Measurements from ENCODE around the gene BIN1. TPM values are rescaled to one million over a fixed set of nuclear protein-coding genes. Genes with fewer than 3 reads are reported as not detected.

BIN1 gene
- total RNA-seq, 1 experiment from 2014 or later: 31.8 TPM

GRCh38 chr2:127137225-127137624 lies 30.3 kb upstream of the BIN1 start (continued):
- TF ChIP-seq MAX (IDR thresholded peaks at IDR 0.05) (no peak), POLR2AphosphoS5 (IDR thresholded peaks at IDR 0.05; ENCODE audit: low read depth, low read length) (no peak), EZH2phosphoT487 (IDR thresholded peaks at IDR 0.05; ENCODE audit: borderline replicate concordance) (no peak), EGR1 (IDR thresholded peaks at IDR 0.05; ENCODE audit: low read depth) (no peak), FOSL1 (IDR thresholded peaks at IDR 0.05; ENCODE audit: low read depth) (no peak), RAD21 (IDR thresholded peaks at IDR 0.05; ENCODE audit: low read depth) (no peak), YY1 (IDR thresholded peaks at IDR 0.05; ENCODE audit: extremely low read depth, insufficient replicate concordance, low read depth, low read length) (no peak)

- no TSS peak for BruUV-seq (replicated peaks)
- H3K9me2 ChIP-seq (ENCODE audit: insufficient read depth): no peaks in the 10 kb centered on the region
- H3K27ac ChIP-seq (ENCODE audit: low read depth, low read length): no peak overlapping the region
- no peak for ATAC-seq
- no peaks in the 10 kb centered on the region for H3K36me3 ChIP-seq (ENCODE audit: control insufficient read depth in 1 of 2, insufficient read depth in 2 of 2, low read length in 2 of 2)
- POLR2A ChIA-PET: no interaction called here
- H3K4me3 ChIP-seq (replicated peaks in 1 of 2; ENCODE audit: low read depth in 1 of 2, low read length in 2 of 2): no peak overlapping the region
- DNase-seq (ENCODE audit: low read depth, low spot score): no peak
- H3K27me3 ChIP-seq (ENCODE audit: insufficient read depth, low read length): no peaks in the 10 kb centered on the region
- H3K4me1 ChIP-seq (ENCODE audit: control insufficient read depth in 1 of 2, insufficient read depth in 2 of 2, low read length in 2 of 2): no peaks in the 10 kb centered on the region
- CTCF ChIA-PET: no interaction called here
- H2AFZ ChIP-seq (ENCODE audit: low read depth, low read length, poor library complexity, severe bottlenecking): no peak overlapping the region
- no peak overlapping the region for H3K9ac ChIP-seq (ENCODE audit: low read length)
- no peak for TF ChIP-seq ATF3 (IDR thresholded peaks at IDR 0.05)
- no peak for TF ChIP-seq JUND (IDR thresholded peaks at IDR 0.05)
- H4K20me1 ChIP-seq (ENCODE audit: insufficient read depth): no peaks in the 10 kb centered on the region
- intact Hi-C loops (cut with micrococcal nuclease): no loop called here
- no peaks in the 10 kb centered on the region for H3K79me2 ChIP-seq (ENCODE audit: insufficient read depth, low read length)
- H3K4me2 ChIP-seq (ENCODE audit: low read length): no peak overlapping the region
- H3K9me3 ChIP-seq (ENCODE audit: control insufficient read depth in 1 of 2, insufficient read depth in 1 of 2, low read depth in 1 of 2, low read length in 2 of 2): no peaks in the 10 kb centered on the region
- RAD21 ChIA-PET (ENCODE audit: low non-redundant PET in 1 of 2, low total read pairs in 2 of 2, uncharacterized antibody in 2 of 2, unreplicated experiment in 2 of 2): no interaction called here
Observed at GRCh38 chr2:127134833-127135830, 28.2 kb upstream of the BIN1 start.
